WERI-Rb-1 (cell line): ENCODE data around the gene KLHL21.

Experiments
- DNase-seq: peaks from one replicate; pipeline ENCODE4 v3.0.0-alpha.2; 2020
- H3K27ac ChIP-seq: fragments of 250-450 bp; sonication (Bioruptor Pico); 2 replicates; pipeline ENCODE4 v1.5.1; 2020; ENCODE audit warnings: mild to moderate bottlenecking, moderate library complexity
- H3K27me3 ChIP-seq: fragments of 250-450 bp; sonication (Bioruptor Pico); 2 replicates; pipeline ENCODE4 v1.5.1; 2021; ENCODE audit warnings: mild to moderate bottlenecking, low read depth, moderate library complexity; ENCODE audit not compliant: insufficient read depth, severe bottlenecking
- H3K36me3 ChIP-seq: fragments of 250-450 bp; sonication (Bioruptor Pico); 2 replicates; pipeline ENCODE4 v1.5.1; 2020; ENCODE audit warnings: mild to moderate bottlenecking, moderate library complexity
- H3K4me3 ChIP-seq: 2 replicates; pipeline ENCODE4 v1.5.1; 2011; ENCODE audit warnings: low read depth, mild to moderate bottlenecking, control low read depth, low read length
- H3K9me3 ChIP-seq: fragments of 250-450 bp; sonication (Bioruptor Pico); 2 replicates; pipeline ENCODE4 v1.5.1; 2021; ENCODE audit warnings: mild to moderate bottlenecking, moderate library complexity; ENCODE audit not compliant: severe bottlenecking
- CTCF ChIP-seq: IDR thresholded peaks from 2 replicates; pipeline ENCODE4 v1.5.1; 2011; ENCODE audit warnings: low read depth, mild to moderate bottlenecking, control low read depth, inconsistent platforms, low read length

KLHL21 gene

GRCh38 chr1:6632588-6633514 lies 30.2 kb upstream of the KLHL21 start:
- Histone ChIP-seq H3K27ac (no peak overlapping the region), H3K27me3 (no peaks in the 10 kb centered on the region), H3K4me3 (no peak overlapping the region), H3K9me3 (no peaks in the 10 kb centered on the region), H3K36me3 (peaks cover 81% of the 10 kb centered on the region)
- no peak for DNase-seq
- TF ChIP-seq CTCF, result no peak

- Histone ChIP-seq H3K9me3 (no peaks in the 10 kb centered on the region), H3K27me3 (no peaks in the 10 kb centered on the region), H3K36me3 (peaks cover 79% of the 10 kb centered on the region), H3K27ac (no peak overlapping the region), H3K4me3 (no peak overlapping the region)
- TF ChIP-seq CTCF, result no peak
- DNase-seq, result no peak
Measured at GRCh38 chr1:6631058-6631457, 28.4 kb upstream of the KLHL21 start.

GRCh38 chr1:6630027-6630426 lies 27.4 kb upstream of the KLHL21 start:
- Histone ChIP-seq H3K36me3 (peaks cover 69% of the 10 kb centered on the region), H3K4me3 (no peak overlapping the region), H3K27ac (no peak overlapping the region), H3K27me3 (no peaks in the 10 kb centered on the region), H3K9me3 (no peaks in the 10 kb centered on the region)
- TF ChIP-seq CTCF, result no peak
- DNase-seq, result no peak

- no peaks in the 10 kb centered on the region for H3K27me3 ChIP-seq
- peaks cover 59% of the 10 kb centered on the region for H3K36me3 ChIP-seq
- no peak for TF ChIP-seq CTCF
Measured at GRCh38 chr1:6628971-6629479, 26.4 kb upstream of the KLHL21 start.

GRCh38 chr1:6627841-6628545 lies 25.3 kb upstream of the KLHL21 start:
- Histone ChIP-seq H3K36me3 (peaks cover 59% of the 10 kb centered on the region), H3K4me3 (no peak overlapping the region), H3K9me3 (no peaks in the 10 kb centered on the region), H3K27me3 (no peaks in the 10 kb centered on the region), H3K27ac (no peak overlapping the region)
- DNase-seq, result no peak
- no peak for TF ChIP-seq CTCF

More at GRCh38 chr1:6628971-6629479, 26.4 kb upstream of the KLHL21 start:
- no peak overlapping the region for H3K27ac ChIP-seq
- no peaks in the 10 kb centered on the region for H3K9me3 ChIP-seq
- no peak for DNase-seq
- no peak overlapping the region for H3K4me3 ChIP-seq
